ENCODE measurements around the gene MAST2. TPM values are rescaled to one million over a fixed set of nuclear protein-coding genes. Genes with fewer than 3 reads are reported as not detected.
"Not testable (repeated sequence)": the region's sequence is repeated elsewhere in the genome, so short reads cannot be mapped to it uniquely, and the experiment has no call there.

MAST2 gene
- total RNA-seq, 1 donor from 2014 or later, result 28.3 TPM

- intact Hi-C loops (cut with micrococcal nuclease), result no loop called here
Measured at GRCh38 chr1:45930258-45931150, 127.1 kb downstream of the MAST2 start.

GRCh38 chr1:45932205-45932604, 128.8 kb downstream of the MAST2 start:
- intact Hi-C loops (cut with micrococcal nuclease), result not testable (repeated sequence)

GRCh38 chr1:45934947-45935346, 131.5 kb downstream of the MAST2 start:
- intact Hi-C loops (cut with micrococcal nuclease), result no loop called here

GRCh38 chr1:45938029-45938428, 134.6 kb downstream of the MAST2 start:
- intact Hi-C loops (cut with micrococcal nuclease), result no loop called here

- intact Hi-C loops (cut with micrococcal nuclease), result no loop called here
Measured at GRCh38 chr1:45942411-45942810, 139.0 kb downstream of the MAST2 start.

- intact Hi-C loops (cut with micrococcal nuclease), result no loop called here
Measured at GRCh38 chr1:45943185-45943584, 139.8 kb downstream of the MAST2 start.

- intact Hi-C loops (cut with micrococcal nuclease), result no loop called here
Measured at GRCh38 chr1:45945426-45945825, 142.0 kb downstream of the MAST2 start.

- intact Hi-C loops (cut with micrococcal nuclease), result not testable (repeated sequence)
Measured at GRCh38 chr1:45949462-45949861, 146.1 kb downstream of the MAST2 start.

GRCh38 chr1:45952072-45952471, 148.7 kb downstream of the MAST2 start:
- intact Hi-C loops (cut with micrococcal nuclease), result no loop called here

- intact Hi-C loops (cut with micrococcal nuclease), result no loop called here
Measured at GRCh38 chr1:45953934-45954847, 150.8 kb downstream of the MAST2 start.

GRCh38 chr1:45957684-45958083, 154.3 kb downstream of the MAST2 start:
- intact Hi-C loops (cut with micrococcal nuclease), result no loop called here

GRCh38 chr1:45958317-45958716, 154.9 kb downstream of the MAST2 start:
- intact Hi-C loops (cut with micrococcal nuclease), result no loop called here

- intact Hi-C loops (cut with micrococcal nuclease), result no loop called here
Measured at GRCh38 chr1:45960930-45961715, 157.7 kb downstream of the MAST2 start.

- intact Hi-C loops (cut with micrococcal nuclease), result not testable (repeated sequence)
Measured at GRCh38 chr1:45961936-45962335, 158.5 kb downstream of the MAST2 start.

GRCh38 chr1:45968941-45969666, 165.7 kb downstream of the MAST2 start:
- intact Hi-C loops (cut with micrococcal nuclease), result no loop called here

- intact Hi-C loops (cut with micrococcal nuclease), result no loop called here
Measured at GRCh38 chr1:45969866-45970265, 166.5 kb downstream of the MAST2 start.

GRCh38 chr1:45971335-45971734, 167.9 kb downstream of the MAST2 start:
- intact Hi-C loops (cut with micrococcal nuclease), result no loop called here

- intact Hi-C loops (cut with micrococcal nuclease), result no loop called here
Measured at GRCh38 chr1:45971922-45972531, 168.6 kb downstream of the MAST2 start.

- intact Hi-C loops (cut with micrococcal nuclease), result no loop called here
Measured at GRCh38 chr1:45972621-45973020, 169.2 kb downstream of the MAST2 start.

- intact Hi-C loops (cut with micrococcal nuclease), result no loop called here
Measured at GRCh38 chr1:45973121-45973520, 169.7 kb downstream of the MAST2 start.

Measured in T-helper 2 cell treated with Interferon-gamma antibody and Interleukin-4, amounts not matched to agents 100 ng/mL and 5 ng/mL, for 36 hours (primary cell).